AG10803 (cell line): ENCODE data around the gene PLAAT3.
"Not testable (repeated sequence)": the region's sequence is repeated elsewhere in the genome, so short reads cannot be mapped to it uniquely, and the experiment has no call there.

Source experiments
- DNase-seq: peaks from one replicate; pipeline ENCODE4 v3.0.0; 2010; ENCODE audit warnings: low read depth
- H3K4me3 ChIP-seq: 2 replicates; pipeline ENCODE4 v1.5.1; 2011; ENCODE audit warnings: mild to moderate bottlenecking, low read length, control low read depth
- CTCF ChIP-seq: conservative IDR thresholded peaks from 2 replicates; pipeline ENCODE4 v1.5.1; 2011; ENCODE audit warnings: mild to moderate bottlenecking, low read length, control low read depth, inconsistent platforms

The PLAAT3 gene

DNA sequence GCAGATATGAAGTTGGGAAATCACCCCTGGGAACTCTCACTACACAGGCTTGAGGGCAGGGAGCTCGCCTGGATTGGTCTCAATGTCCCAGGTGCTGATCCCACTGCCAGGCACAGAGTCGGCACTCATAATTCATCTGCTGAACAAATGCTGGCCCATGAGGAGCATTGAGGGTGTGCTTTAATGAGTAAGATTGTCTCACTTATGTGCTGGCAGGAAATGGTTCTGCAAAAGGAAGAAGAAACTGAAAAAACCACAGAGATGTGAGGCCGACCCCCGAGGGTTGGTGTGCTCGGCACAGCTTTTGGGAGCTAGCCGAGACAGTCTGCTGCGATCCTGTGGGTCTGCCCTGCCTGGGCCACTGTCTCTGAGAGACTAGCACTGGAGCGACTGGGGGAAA is 60.5 kb downstream of the PLAAT3 start:
- no peak overlapping the region for H3K4me3 ChIP-seq
- no peak for DNase-seq
- TF ChIP-seq CTCF = no peak

DNA sequence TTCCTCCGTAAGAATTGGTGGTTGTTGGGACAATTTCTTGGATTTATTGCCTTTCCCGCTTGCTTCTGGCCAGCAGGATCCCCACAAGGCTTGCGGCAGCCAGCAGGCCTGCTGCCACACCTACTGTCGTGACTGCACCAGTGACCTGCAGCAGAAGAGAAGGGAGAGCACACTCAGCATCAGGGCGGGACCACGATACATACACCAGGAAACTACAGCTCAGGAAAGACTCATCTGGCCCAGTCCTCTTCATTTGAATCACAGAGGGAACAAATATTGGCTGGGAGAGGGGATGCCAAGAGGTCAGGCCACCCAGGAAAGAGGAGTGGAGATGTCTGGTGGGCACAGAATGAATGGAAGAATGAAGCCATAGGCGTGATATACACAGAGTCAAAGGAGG is 61.3 kb downstream of the PLAAT3 start:
- no peak for DNase-seq
- no peak for TF ChIP-seq CTCF
- no peak overlapping the region for H3K4me3 ChIP-seq

- DNase-seq = no peak
- no peak for TF ChIP-seq CTCF
- no peak overlapping the region for H3K4me3 ChIP-seq
Measured at GRCh38 chr11:63551889-63552266, 62.4 kb downstream of the PLAAT3 start.

DNA sequence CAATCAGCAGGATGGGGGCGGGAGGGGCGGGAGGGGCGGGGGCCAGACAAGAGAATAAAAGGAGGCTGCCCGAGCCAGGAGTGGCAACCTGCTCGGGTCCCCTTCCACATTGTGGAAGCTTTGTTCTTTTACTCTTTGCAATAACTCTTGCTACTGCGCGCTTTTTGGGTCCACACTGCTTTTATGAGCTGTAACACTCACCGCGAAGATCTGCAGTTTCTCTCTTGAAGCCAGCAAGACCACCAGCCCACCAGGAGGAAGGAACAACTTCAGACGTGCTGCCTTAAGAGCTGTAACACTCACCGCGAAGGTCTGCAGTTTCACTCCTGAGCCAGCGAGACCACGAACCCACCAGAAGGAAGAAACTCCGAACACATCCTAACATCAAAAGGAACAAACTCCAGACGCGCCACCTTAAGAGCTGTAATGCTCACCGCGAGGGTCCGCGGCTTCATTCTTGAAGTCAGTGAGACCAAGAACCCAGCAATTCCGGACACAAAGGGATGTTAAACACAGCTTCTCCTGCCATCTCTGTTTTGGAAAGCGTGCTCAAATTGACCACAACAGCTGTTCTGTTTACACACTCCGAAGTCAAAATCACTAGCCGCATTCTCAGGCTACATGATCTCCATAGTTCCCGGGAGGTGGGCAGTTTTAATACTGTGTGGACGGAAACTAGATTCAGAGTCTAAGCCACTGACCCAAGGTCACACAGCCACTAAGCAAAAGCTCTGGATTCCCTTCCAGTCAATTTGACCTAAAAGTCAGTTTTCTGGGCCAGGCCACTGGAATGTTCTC is 62.9 kb downstream of the PLAAT3 start:
- no peak for DNase-seq
- H3K4me3 ChIP-seq = no peak overlapping the region
- no peak for TF ChIP-seq CTCF

DNA sequence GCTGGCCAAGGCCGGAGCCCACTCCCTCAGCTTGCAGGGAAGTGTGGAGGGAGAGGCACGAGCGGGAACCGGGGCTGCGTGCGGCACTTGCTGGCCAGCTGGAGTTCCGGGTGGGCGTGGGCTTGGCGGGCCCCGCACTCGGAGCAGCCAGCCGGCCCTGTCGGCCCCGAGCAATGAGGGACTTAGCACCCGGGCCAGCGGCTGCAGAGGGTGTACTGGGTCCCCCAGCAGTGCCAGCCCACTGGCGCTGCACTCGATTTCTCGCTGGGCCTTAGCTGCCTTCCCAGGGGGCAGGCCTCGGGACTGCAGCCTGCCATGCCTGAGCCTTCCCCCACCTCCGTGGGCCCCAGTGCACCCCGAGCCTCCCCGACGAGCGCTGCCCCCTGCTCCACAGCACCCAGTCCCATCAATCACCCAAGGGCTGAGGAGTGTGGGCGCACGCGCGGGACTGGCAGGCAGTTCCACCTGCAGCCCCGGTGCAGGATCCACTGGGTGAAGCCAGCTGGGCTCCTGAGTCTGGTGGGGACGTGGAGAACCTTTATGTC is 64.0 kb downstream of the PLAAT3 start:
- H3K4me3 ChIP-seq, DNase-seq: not testable (repeated sequence)

DNA sequence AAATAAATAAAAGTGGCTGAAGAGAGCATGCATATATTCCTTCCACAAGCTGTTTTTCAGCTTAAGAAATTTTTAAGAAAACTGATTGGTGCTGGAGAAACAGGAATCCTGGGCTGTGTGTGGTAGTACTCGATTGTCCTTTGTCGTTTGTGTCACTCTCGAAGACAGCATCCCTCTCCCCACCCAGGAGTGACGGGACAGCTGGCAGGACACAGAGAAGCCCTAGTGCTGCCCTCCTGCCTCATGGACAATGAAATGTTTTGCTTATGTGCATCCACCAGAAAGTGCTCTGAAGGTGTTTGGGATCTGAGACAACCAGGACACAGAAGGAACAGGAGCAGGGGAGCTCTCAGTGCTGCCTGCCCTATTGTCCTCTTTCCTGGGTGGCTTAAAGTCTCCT is 64.8 kb downstream of the PLAAT3 start:
- H3K4me3 ChIP-seq = no peak overlapping the region
- DNase-seq = no peak
- no peak for TF ChIP-seq CTCF

DNA sequence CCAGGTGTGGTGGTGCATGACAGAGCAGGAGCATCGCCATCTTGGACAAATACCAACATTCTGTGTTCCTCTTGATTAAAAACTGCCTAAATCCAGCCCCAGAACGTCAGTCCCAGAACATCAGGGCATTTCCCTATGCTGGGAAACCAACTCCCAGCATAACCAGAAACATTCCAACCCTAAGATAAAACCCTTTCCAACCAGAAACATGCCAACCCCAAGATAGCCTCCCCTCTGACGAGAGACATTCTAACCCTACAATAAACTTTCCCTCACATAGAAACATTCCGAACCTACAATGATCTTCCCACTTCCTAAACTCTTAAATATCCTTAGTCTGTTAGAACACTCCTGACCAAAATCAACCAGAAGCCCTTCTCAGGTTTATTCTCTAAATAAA is 66.1 kb downstream of the PLAAT3 start:
- no peak for TF ChIP-seq CTCF
- DNase-seq = no peak
- no peak overlapping the region for H3K4me3 ChIP-seq
